GM13976 (cell line): ENCODE results near the gene JOSD2.

ENCODE experiments used
- DNase-seq: peaks from one replicate; pipeline ENCODE4 v3.0.0; 2012; ENCODE audit warnings: low spot score
- CTCF ChIP-seq: IDR thresholded peaks from 2 replicates; pipeline ENCODE4 v1.5.1; 2012; ENCODE audit warnings: borderline replicate concordance, mild to moderate bottlenecking; ENCODE audit not compliant: insufficient read depth; ENCODE audit errors: extremely low read depth, missing control alignments, control extremely low read depth
- in situ Hi-C: fragments of 300-500 bp; cut with MboI; formaldehyde crosslinking; loops from one replicate; pipeline ENCODE4 v1.12.0; 2022; ENCODE audit warnings: low sequenced_read_pairs, mixed read lengths, inconsistent platforms; ENCODE audit not compliant: unreplicated experiment

JOSD2 gene

GRCh38 chr19:50511069-50511822, at the start of gene JOSD2:
Gene JOSD2, minus strand, starts transcription at chr19:50511191. Its CDS starts 760 bp downstream, at chr19:50510431.
- no peak for TF ChIP-seq CTCF
- DNase-seq = peak; percentile 99
- in situ Hi-C loops = no loop called here

DNA sequence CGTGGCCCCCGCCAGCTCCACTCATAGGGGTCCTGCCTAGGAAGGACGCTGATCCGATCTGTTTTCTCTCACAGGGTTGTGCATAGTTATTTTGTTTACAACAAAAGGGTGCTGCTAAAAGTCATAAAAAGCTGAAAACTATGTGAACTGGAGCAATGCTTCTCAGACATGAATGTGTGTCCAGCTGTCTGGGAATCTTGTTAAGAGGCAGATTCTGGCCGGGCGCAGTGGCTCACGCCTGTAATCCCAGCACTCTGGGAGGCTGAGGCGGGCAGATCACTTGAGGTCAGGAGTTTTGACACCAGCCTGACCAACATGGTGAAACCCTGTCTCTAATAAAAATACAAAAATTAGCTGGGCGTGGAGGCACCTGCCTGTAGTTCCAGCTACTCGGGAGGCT, 48.6 kb upstream of the JOSD2 start:
- in situ Hi-C loops = no loop called here
- no peak for TF ChIP-seq CTCF
- DNase-seq = no peak

DNA sequence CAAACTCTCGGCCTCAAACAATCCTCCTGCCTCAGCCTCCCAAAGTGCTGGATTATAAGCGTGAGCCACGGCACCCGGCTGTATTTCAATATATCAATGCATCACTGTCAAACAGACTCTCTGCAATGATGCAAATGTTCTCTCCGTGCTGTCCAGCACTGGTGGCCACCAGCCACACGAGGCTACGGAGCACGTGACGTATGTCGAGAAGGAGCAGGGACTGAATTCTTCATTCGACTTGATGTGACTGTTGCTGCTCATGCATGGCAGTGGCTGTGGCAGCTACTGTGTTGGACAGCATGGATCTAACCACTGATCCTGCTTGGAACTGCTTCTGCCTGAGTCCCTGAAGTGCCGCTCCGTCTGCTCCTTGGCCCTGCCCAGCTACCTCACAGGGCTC, 47.5 kb upstream of the JOSD2 start:
- in situ Hi-C loops = no loop called here
- no peak for DNase-seq
- no peak for TF ChIP-seq CTCF

DNA sequence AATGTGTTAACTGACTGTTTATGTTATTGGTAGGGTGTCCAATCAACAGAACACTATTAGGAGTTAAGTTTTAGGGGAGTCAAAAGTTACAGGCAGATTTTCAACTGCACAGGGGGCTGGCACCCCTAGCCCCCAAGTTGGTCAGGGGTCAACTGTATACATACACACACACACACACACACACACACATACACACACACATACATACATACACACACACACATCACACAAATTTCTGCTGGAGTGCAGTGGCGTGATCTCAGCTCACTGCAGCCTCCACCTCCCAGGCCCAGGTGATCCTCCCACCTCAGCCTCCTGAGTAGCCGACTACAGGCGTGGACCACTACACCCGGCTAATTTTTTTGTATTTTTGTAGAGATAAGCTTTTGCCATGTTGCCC, 47.0 kb upstream of the JOSD2 start:
- DNase-seq = no peak
- no peak for TF ChIP-seq CTCF
- in situ Hi-C loops = no loop called here

- in situ Hi-C loops = no loop called here
- TF ChIP-seq CTCF = no peak
- DNase-seq = no peak
Measured at GRCh38 chr19:50557009-50557613, 46.1 kb upstream of the JOSD2 start.

- TF ChIP-seq CTCF = peak; percentile 97
- in situ Hi-C loops = no loop called here
- DNase-seq = peak; percentile 95
Measured at GRCh38 chr19:50556282-50557008, 45.5 kb upstream of the JOSD2 start.
